ENCODE results near the gene SCN4A.

Gene SCN4A

GRCh38 chr17:63960006-63960405, 12.7 kb downstream of the SCN4A start:
- no peak for DNase-seq (ENCODE audit: extremely low read depth in 1 of 2, low read depth in 1 of 2)

GRCh38 chr17:63956296-63956920, 16.3 kb downstream of the SCN4A start:
- no peak for DNase-seq (ENCODE audit: extremely low read depth in 1 of 2, low read depth in 1 of 2)

GRCh38 chr17:63955791-63956190, 16.9 kb downstream of the SCN4A start:
- DNase-seq (ENCODE audit: extremely low read depth in 1 of 2, low read depth in 1 of 2), result no peak

- no peak for DNase-seq (ENCODE audit: extremely low read depth in 1 of 2, low read depth in 1 of 2)
These were observed 17.5 kb downstream of the SCN4A start for GRCh38 chr17:63955232-63955631.

- DNase-seq (ENCODE audit: extremely low read depth in 1 of 2, low read depth in 1 of 2), result no peak
These were observed 18.2 kb downstream of the SCN4A start for GRCh38 chr17:63954402-63955063.

- no peak for DNase-seq (ENCODE audit: extremely low read depth in 1 of 2, low read depth in 1 of 2)
These were observed 21.5 kb downstream of the SCN4A start for GRCh38 chr17:63950940-63951907.

- no peak for DNase-seq (ENCODE audit: extremely low read depth in 1 of 2, low read depth in 1 of 2)
These were observed 23.0 kb downstream of the SCN4A start for GRCh38 chr17:63949576-63950250.

- no peak for DNase-seq (ENCODE audit: extremely low read depth in 1 of 2, low read depth in 1 of 2)
These were observed 24.2 kb downstream of the SCN4A start for GRCh38 chr17:63948521-63948920.

GRCh38 chr17:63947711-63948330, 24.9 kb downstream of the SCN4A start:
- no peak for DNase-seq (ENCODE audit: extremely low read depth in 1 of 2, low read depth in 1 of 2)

- peak in 1 of 2 donors; percentile 24 for DNase-seq (ENCODE audit: extremely low read depth in 1 of 2, low read depth in 1 of 2)
These were observed 26.0 kb downstream of the SCN4A start for GRCh38 chr17:63946440-63947363.

GRCh38 chr17:63945784-63946439, 26.8 kb downstream of the SCN4A start:
- DNase-seq (ENCODE audit: extremely low read depth in 1 of 2, low read depth in 1 of 2), result no peak

- DNase-seq (ENCODE audit: extremely low read depth in 1 of 2, low read depth in 1 of 2), result no peak
These were observed 27.8 kb downstream of the SCN4A start for GRCh38 chr17:63944736-63945499.

- no peak for DNase-seq (ENCODE audit: extremely low read depth in 1 of 2, low read depth in 1 of 2)
These were observed 29.0 kb downstream of the SCN4A start for GRCh38 chr17:63943745-63944144.

- DNase-seq (ENCODE audit: extremely low read depth in 1 of 2, low read depth in 1 of 2), result no peak
These were observed 30.3 kb downstream of the SCN4A start for GRCh38 chr17:63942309-63942985.

- DNase-seq (ENCODE audit: extremely low read depth in 1 of 2, low read depth in 1 of 2), result no peak
These were observed 31.0 kb downstream of the SCN4A start for GRCh38 chr17:63941751-63942150.

GRCh38 chr17:63941162-63941561, 31.6 kb downstream of the SCN4A start:
- no peak for DNase-seq (ENCODE audit: extremely low read depth in 1 of 2, low read depth in 1 of 2)

GRCh38 chr17:63940584-63940983, 32.1 kb downstream of the SCN4A start:
- DNase-seq (ENCODE audit: extremely low read depth in 1 of 2, low read depth in 1 of 2), result no peak

GRCh38 chr17:63939884-63940283, 32.8 kb downstream of the SCN4A start:
- no peak for DNase-seq (ENCODE audit: extremely low read depth in 1 of 2, low read depth in 1 of 2)
